H1 (cell line): ENCODE results near the gene PSPH.
"Not testable (repeated sequence)": the region's sequence is repeated elsewhere in the genome, so short reads cannot be mapped to it uniquely, and the experiment has no call there.

Experiments used
- CHD1 ChIP-seq: IDR thresholded peaks from 2 replicates; pipeline ENCODE4 v1.6.1; 2012; ENCODE audit warnings: low read depth, low read length, improper control_type of control experiment
- POLR2A ChIP-seq, 2 experiments: IDR thresholded peaks; 1 replicate in 1 of 2; 2 replicates in 1 of 2; pipeline ENCODE4 v1.6.1; 2011; ENCODE audit warnings: low read depth in 2 of 2, low read length in 2 of 2, mild to moderate bottlenecking in 2 of 2; ENCODE audit errors: control extremely low read depth in 1 of 2
- SIN3A ChIP-seq, 2 experiments: IDR thresholded peaks in 1 of 2; conservative IDR thresholded peaks in 1 of 2; 2 replicates each; pipeline ENCODE4 v1.6.1; 2011 to 2012; ENCODE audit warnings: low read length in 2 of 2, improper control_type of control experiment in 1 of 2, low read depth in 1 of 2, mild to moderate bottlenecking in 1 of 2
- ZNF274 ChIP-seq: IDR thresholded peaks from 2 replicates; pipeline ENCODE4 v1.7.0; 2012; ENCODE audit warnings: low read length, borderline replicate concordance; ENCODE audit errors: extremely low read depth
- TF ChIP-seq, protein P1 (sequence below), 3 experiments: IDR thresholded peaks; 1 replicate in 2 of 3; 2 replicates in 1 of 3; pipeline versions ENCODE4 v1.5.1 to v1.6.1; 2011; ENCODE audit warnings: low read length in 3 of 3, mild to moderate bottlenecking in 3 of 3, inconsistent platforms in 2 of 3, low read depth in 1 of 3, moderate library complexity in 1 of 3; ENCODE audit not compliant: insufficient read depth in 1 of 3; ENCODE audit errors: control extremely low read depth in 1 of 3
- TF ChIP-seq, protein P2 (sequence below): IDR thresholded peaks from 2 replicates; pipeline ENCODE4 v1.6.1; 2012; ENCODE audit warnings: inconsistent platforms

DNA sequence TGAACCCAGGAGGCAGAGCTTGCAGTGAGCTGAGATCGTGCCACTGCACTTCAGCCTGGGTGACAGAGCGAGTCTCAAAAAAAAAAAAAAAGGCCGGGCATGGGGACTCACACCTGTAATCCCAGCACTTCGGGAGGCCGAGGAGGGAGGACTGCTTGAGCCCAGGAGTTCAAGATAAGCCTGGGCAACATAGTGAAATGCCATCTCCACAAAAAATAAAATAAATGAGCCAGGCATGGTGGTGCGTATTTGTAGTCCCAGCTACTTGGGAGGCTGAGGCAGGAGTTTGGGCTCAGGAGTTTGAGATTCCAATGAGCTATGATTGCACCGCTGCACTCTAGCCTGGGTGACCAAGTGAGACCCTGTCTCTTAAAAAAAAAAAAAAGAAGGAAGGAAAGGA, 18.7 kb downstream of the PSPH start:
- TF ChIP-seq ZNF274; POLR2A (IDR thresholded peaks at IDR 0.05; ENCODE audit: control extremely low read depth in 1 of 2, low read depth in 2 of 2, low read length in 2 of 2); CHD1; SIN3A (conservative IDR thresholded peaks at IDR 0.05 in 1 of 2, IDR thresholded peaks at IDR 0.05 in 1 of 2; ENCODE audit: low read depth in 1 of 2, low read length in 2 of 2): not testable (repeated sequence)
- TF ChIP-seq, protein P1, sequence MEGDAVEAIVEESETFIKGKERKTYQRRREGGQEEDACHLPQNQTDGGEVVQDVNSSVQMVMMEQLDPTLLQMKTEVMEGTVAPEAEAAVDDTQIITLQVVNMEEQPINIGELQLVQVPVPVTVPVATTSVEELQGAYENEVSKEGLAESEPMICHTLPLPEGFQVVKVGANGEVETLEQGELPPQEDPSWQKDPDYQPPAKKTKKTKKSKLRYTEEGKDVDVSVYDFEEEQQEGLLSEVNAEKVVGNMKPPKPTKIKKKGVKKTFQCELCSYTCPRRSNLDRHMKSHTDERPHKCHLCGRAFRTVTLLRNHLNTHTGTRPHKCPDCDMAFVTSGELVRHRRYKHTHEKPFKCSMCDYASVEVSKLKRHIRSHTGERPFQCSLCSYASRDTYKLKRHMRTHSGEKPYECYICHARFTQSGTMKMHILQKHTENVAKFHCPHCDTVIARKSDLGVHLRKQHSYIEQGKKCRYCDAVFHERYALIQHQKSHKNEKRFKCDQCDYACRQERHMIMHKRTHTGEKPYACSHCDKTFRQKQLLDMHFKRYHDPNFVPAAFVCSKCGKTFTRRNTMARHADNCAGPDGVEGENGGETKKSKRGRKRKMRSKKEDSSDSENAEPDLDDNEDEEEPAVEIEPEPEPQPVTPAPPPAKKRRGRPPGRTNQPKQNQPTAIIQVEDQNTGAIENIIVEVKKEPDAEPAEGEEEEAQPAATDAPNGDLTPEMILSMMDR (IDR thresholded peaks at IDR 0.05; ENCODE audit: control extremely low read depth in 1 of 3, insufficient read depth in 1 of 3, low read depth in 1 of 3, low read length in 3 of 3) = not testable (repeated sequence)
- TF ChIP-seq, protein P2, sequence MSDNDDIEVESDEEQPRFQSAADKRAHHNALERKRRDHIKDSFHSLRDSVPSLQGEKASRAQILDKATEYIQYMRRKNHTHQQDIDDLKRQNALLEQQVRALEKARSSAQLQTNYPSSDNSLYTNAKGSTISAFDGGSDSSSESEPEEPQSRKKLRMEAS = not testable (repeated sequence)
